H54 (cell line): ENCODE data around the gene IFNGR2.
"Not testable (repeated sequence)": the region's sequence is repeated elsewhere in the genome, so short reads cannot be mapped to it uniquely, and the experiment has no call there.

Source experiments
- DNase-seq: peaks from one replicate; pipeline ENCODE4 v3.0.0; 2011; ENCODE audit warnings: low spot score, mixed read lengths; ENCODE audit not compliant: insufficient read length
- FAIRE-seq: peaks from 3 replicates; lab custom pipeline; 2011; peaks lifted over from hg19 to GRCh38; lab: Jason Lieb, UNC
- POLR2A ChIP-seq: IDR thresholded peaks from 2 replicates; pipeline ENCODE4 v1.6.1; 2011; ENCODE audit warnings: low read depth, mild to moderate bottlenecking, low read length

The IFNGR2 gene

DNA sequence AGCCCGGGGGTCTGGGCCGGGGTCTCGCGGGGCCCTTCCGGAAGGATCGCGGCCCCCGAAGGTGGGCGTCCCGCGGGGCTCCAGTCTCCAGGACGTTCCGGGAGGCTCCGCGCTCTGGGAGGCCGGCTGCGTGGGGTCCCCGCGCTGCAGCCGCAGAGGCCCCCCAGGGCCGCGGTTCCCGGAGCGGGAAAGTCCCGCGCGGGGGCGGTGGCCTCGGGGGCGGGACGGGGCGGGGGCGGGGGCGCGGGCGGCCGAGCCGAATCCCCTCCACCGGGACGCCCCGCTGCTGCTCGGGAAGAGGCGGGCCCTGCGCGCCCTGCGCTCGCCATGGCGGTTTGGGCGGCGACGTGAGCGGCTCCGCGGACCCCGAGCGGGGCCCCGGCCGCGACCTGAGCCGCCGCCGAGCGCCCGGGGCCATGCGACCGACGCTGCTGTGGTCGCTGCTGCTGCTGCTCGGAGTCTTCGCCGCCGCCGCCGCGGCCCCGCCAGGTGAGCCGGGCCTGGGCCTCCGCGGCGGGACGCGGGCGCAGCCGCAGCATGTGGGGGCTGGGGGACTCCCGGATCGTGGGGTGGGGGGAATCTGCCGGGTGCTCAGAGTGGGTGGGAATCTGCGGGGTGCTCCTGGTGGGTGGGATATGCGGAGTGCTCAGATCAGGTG is at the start of gene IFNGR2:
TSS of gene IFNGR2 (plus strand) at position 286 of the 658 bp plus-strand sequence. CDS start at position 417, 131 bp downstream.
- peak; percentile 42 for DNase-seq
- no peak for FAIRE-seq
- peak; percentile 68 for TF ChIP-seq POLR2A

DNA sequence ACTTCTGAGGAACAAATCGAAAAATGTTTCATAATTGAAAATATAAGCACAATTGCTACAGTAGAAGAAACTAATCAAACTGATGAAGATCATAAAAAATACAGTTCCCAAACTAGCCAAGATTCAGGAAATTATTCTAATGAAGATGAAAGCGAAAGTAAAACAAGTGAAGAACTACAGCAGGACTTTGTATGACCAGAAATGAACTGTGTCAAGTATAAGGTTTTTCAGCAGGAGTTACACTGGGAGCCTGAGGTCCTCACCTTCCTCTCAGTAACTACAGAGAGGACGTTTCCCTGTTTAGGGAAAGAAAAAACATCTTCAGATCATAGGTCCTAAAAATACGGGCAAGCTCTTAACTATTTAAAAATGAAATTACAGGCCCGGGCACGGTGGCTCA is 47.9 kb upstream of the IFNGR2 start:
- no peak for TF ChIP-seq POLR2A

DNA sequence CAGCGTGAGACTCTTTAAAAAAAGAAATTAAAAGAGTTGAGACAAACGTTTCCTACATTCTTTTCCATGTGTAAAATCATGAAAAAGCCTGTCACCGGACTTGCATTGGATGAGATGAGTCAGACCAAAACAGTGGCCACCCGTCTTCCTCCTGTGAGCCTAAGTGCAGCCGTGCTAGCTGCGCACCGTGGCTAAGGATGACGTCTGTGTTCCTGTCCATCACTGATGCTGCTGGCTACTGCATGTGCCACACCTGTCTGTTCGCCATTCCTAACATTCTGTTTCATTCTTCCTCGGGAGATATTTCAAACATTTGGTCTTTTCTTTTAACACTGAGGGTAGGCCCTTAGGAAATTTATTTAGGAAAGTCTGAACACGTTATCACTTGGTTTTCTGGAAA is 47.2 kb upstream of the IFNGR2 start:
- TF ChIP-seq POLR2A: no peak
- DNase-seq: no peak
- no peak for FAIRE-seq

More for the DNA sequence above, 47.9 kb upstream of the IFNGR2 start:
- FAIRE-seq (no peak), DNase-seq (no peak)

DNA sequence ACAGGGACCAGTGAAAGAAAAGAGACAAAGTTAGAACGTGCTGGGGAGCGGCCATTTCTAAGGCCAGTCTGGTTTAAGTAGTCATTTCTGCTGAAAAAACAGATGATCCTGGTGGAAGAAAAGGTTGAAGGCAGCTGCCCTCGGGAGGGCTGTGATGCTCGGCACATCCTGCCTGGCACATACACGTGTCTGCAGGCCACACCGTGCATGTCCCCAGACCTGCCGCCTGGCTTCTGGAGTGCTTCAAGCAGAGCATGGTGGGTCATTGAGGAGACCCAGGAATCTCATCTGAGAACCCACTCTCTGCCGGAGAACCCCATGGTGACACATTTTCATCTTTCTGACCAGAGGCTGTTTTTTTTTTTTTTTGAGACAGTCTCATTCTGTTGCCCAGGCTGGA is 46.0 kb upstream of the IFNGR2 start:
- DNase-seq (no peak), FAIRE-seq (no peak)
- TF ChIP-seq POLR2A: no peak

DNA sequence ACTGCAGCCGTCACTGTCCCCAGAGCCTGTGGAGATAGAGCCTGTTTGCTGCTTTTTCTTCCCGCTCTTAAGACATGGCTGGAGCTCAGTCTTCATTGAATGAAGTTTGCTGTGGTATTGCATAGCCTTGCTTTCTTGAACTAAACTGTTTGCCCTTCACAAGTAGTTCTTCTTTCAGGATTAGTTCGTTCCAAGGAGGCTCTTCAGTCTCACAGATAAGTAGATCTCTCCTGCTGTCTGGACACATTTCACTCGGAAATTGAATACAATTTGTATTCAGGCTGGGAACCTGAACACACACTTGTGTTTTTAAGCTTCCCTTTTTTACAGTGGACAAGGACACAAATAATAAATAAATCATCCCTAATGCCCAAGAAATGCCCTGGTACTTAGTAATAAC is 43.8 kb upstream of the IFNGR2 start:
- no peak for TF ChIP-seq POLR2A
- DNase-seq (no peak), FAIRE-seq (no peak)

DNA sequence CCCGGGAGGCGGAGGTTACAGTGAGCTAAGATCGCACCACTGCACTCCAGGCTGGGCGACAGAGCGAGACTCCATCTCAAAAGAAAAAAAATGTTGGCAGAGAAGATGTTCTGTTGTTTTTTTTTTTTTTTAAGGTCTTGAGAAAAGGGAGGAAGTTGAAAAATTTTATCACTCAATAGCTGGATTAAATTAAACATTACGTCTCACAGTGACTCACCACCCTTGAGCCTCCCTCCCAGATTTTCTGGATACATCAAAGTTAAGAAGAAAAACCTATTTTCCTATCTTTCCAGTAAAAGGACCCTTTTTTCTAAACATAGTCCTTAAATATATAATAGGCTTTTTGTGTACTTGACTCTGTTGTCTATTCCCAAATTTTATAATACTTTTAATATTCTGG is 42.9 kb upstream of the IFNGR2 start:
- DNase-seq (no peak), FAIRE-seq (no peak)
- no peak for TF ChIP-seq POLR2A

GRCh38 chr21:33360881-33361602 is 42.2 kb upstream of the IFNGR2 start:
- no peak for TF ChIP-seq POLR2A
- DNase-seq: peak; percentile 79
- FAIRE-seq: no peak

GRCh38 chr21:33362044-33362555 is 41.1 kb upstream of the IFNGR2 start:
- TF ChIP-seq POLR2A: no peak
- no peak for DNase-seq
- no peak for FAIRE-seq

GRCh38 chr21:33363911-33364609 is 39.2 kb upstream of the IFNGR2 start:
- FAIRE-seq, DNase-seq: not testable (repeated sequence)

DNA sequence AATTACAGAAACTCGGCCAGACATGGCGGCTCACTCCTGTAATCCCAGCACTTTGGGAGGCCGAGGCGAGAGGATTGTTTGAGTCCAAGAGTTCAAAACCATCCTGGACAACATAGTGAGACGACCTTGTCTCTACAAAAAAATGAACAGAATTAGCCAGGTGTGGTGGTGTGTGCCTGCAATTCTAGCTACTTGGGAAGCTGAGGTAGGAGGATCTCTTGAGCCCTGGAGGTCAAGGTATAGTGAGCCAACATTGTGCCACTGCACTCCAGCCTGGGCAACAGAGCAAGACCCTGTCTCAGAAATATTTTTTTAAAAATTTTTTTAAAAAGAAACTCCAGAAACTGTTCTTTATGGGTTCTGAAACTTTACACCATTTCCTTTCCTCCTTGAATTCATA is 38.4 kb upstream of the IFNGR2 start:
- TF ChIP-seq POLR2A: no peak
- no peak for FAIRE-seq
- no peak for DNase-seq

DNA sequence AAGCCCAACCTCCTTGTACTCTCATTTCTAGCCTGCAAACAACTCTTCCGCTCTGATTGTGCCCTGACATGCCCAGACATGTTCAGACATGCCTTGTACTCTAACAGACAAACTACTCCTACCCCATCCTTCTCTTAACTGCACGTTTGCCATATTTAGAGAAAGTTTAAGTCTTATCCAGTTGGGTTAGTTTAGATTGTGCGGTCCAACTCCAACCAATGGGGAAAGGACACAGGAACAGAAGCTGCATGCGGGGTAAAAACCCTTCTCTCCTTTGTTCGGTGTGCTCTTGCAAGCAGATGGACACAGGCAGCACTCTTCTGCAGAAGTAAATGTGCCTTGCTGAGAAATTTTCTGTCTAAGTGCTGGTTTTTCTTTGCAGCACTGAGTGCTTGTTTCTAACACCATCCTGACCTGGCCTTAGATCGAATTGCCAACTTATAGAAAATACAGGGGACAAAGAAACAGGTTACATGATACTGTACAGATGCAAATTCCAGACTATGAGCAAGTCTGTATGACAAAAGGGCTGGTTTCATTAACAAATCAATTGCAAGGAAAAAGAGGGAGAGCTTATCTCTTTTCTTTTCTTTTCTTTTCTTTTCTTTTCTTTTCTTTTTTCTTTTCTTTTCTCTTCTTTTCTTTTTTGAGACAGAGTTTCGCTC is 35.8 kb upstream of the IFNGR2 start:
- FAIRE-seq: no peak
- no peak for DNase-seq
- TF ChIP-seq POLR2A: no peak

GRCh38 chr21:33368124-33368523 is 35.1 kb upstream of the IFNGR2 start:
- DNase-seq (no peak), FAIRE-seq (no peak)
- no peak for TF ChIP-seq POLR2A

- TF ChIP-seq POLR2A: no peak
- no peak for DNase-seq
- FAIRE-seq: no peak
Measured at GRCh38 chr21:33368576-33368975, 34.6 kb upstream of the IFNGR2 start.

DNA sequence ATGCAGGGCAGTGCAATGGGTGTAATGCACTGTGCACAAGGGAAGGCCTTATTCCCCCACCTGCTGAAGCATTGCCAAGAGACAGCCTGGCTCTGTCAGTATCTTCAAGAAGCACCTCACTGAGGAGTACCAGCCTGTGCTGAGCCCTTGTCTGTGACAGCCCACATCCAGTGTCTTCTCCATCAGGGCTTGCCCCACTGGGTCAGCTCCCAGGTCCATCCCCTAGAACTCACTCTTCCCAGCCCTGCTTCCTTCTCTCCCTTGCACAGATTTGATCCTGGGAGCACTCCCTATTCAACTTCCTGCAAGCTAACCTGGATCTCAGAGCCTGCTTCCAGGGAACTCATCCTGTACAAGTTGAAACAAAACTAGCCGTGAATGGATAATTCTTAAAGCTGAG is 33.6 kb upstream of the IFNGR2 start:
- no peak for TF ChIP-seq POLR2A
- FAIRE-seq: no peak
- DNase-seq: no peak
